Smooth muscle cell (in vitro differentiated cells): ENCODE data around the gene BLVRB. TPM values are rescaled to one million over a fixed set of nuclear protein-coding genes. Genes with fewer than 3 reads are reported as not detected.
A peak's percentile ranks its signal among the peaks of the same experiment; 100 is the strongest.
"Not testable (repeated sequence)": the region's sequence is repeated elsewhere in the genome, so short reads cannot be mapped to it uniquely, and the experiment has no call there.

ENCODE experiments used
- DNase-seq: peaks from one replicate; lab custom pipeline; 2025; ENCODE audit not compliant: unreplicated experiment; lab: John Stamatoyannopoulos, UW
- H2AFZ ChIP-seq: fragments of 200-600 bp; sonication (generic); 2 replicates; pipeline ENCODE4 v1.6.0; 2016; ENCODE audit warnings: antibody characterized with exemption, low read depth, mild to moderate bottlenecking
- H3F3A ChIP-seq: fragments of 200-600 bp; sonication (generic); 2 replicates; pipeline ENCODE4 v1.6.0; 2017; ENCODE audit warnings: antibody characterized with exemption, low read depth
- H3K27ac ChIP-seq: fragments of 200-600 bp; sonication (generic); 2 replicates; pipeline ENCODE4 v1.5.1; 2016; ENCODE audit warnings: low read depth, mild to moderate bottlenecking
- H3K27me3 ChIP-seq: fragments of 200-600 bp; sonication (generic); 2 replicates; pipeline ENCODE4 v1.6.1; 2016; ENCODE audit warnings: low read depth, mild to moderate bottlenecking
- H3K36me3 ChIP-seq: fragments of 200-600 bp; sonication (generic); 2 replicates; pipeline ENCODE4 v1.5.1; 2016; ENCODE audit warnings: low read depth
- H3K4me1 ChIP-seq: fragments of 200-600 bp; sonication (generic); 2 replicates; pipeline ENCODE4 v1.5.1; 2016; ENCODE audit warnings: low read depth
- H3K4me2 ChIP-seq: fragments of 200-600 bp; sonication (generic); 2 replicates; pipeline ENCODE4 v1.6.0; 2016; ENCODE audit warnings: mild to moderate bottlenecking
- H3K4me3 ChIP-seq: fragments of 200-600 bp; sonication (generic); 2 replicates; pipeline ENCODE4 v1.5.1; 2016; ENCODE audit warnings: mild to moderate bottlenecking
- H3K79me2 ChIP-seq: fragments of 200-600 bp; sonication (generic); 2 replicates; pipeline ENCODE4 v1.6.0; 2016; ENCODE audit warnings: low read depth, mild to moderate bottlenecking
- H3K9ac ChIP-seq: fragments of 200-600 bp; sonication (generic); 2 replicates; pipeline ENCODE4 v1.6.0; 2016; ENCODE audit warnings: low read depth
- H3K9me3 ChIP-seq: fragments of 200-600 bp; sonication (generic); replicated peaks from 2 replicates; pipeline ENCODE4 v1.5.1; 2016; ENCODE audit warnings: low read depth
- H4K20me1 ChIP-seq: fragments of 200-600 bp; sonication (generic); 2 replicates; pipeline ENCODE4 v1.6.0; 2016; ENCODE audit warnings: low read depth
- CTCF ChIP-seq: fragments of 200-600 bp; sonication (generic); IDR thresholded peaks from 2 replicates; pipeline ENCODE4 v1.5.1; 2017; ENCODE audit warnings: borderline replicate concordance, mild to moderate bottlenecking, antibody characterized with exemption; ENCODE audit not compliant: insufficient read depth, poor library complexity, severe bottlenecking
- WGBS: methylation state at CpG from one replicate; pipeline ENCODE4 v1.1.7; 2016; ENCODE audit warnings: low lambda C conversion rate; 5-methylcytosine and 5-hydroxymethylcytosine counted together
- polyA plus RNA-seq: library from polyadenylated mRNA; unstranded; fragments of >200 nt; fragmentation: Nextera tagmentation; extraction: Ambion mirVana; gene quantifications from 2 replicates; pipeline ENCODE4 v1.2.1, GENCODE V29; 2016
- total RNA-seq: library from RNA; depleted of rRNA; stranded (reverse); fragments of >200 nt; gene quantifications from 2 replicates; pipeline ENCODE4 v1.2.3, GENCODE V29; 2014

BLVRB gene
- total and polyA plus RNA-seq, 2 experiments from 2014 or later = 50.3 to 86.4 TPM

- no peak for TF ChIP-seq CTCF
- H3K4me1 ChIP-seq = peaks cover 24% of the 10 kb centered on the region
- 89% methylated on average over 8 of the region's 11 CpGs for WGBS
- H3K36me3 ChIP-seq = no peaks in the 10 kb centered on the region
- no peaks in the 10 kb centered on the region for H3K9me3 ChIP-seq
- peaks cover 38% of the 10 kb centered on the region for H3K79me2 ChIP-seq
- H3K27me3 ChIP-seq = no peaks in the 10 kb centered on the region
- H4K20me1 ChIP-seq = peaks cover 37% of the 10 kb centered on the region
- peak overlapping the region; percentile 64 for H3K9ac ChIP-seq
- H3K4me3 ChIP-seq = peak overlapping the region; percentile 92
- H3F3A ChIP-seq = peaks cover 36% of the 10 kb centered on the region
- peak overlapping the region; percentile 81 for H3K27ac ChIP-seq
- DNase-seq = no peak
- H2AFZ ChIP-seq = no peak overlapping the region
- H3K4me2 ChIP-seq = peak overlapping the region; percentile 88
Observed at GRCh38 chr19:40441719-40442253, 23.8 kb downstream of the BLVRB start.

GRCh38 chr19:40438284-40438683 lies 27.3 kb downstream of the BLVRB start:
- Histone ChIP-seq H3K27me3 (no peaks in the 10 kb centered on the region), H3K27ac (no peak overlapping the region), H3K4me3 (no peak overlapping the region), H3K9ac (no peak overlapping the region), H3K79me2 (peaks cover 30% of the 10 kb centered on the region), H4K20me1 (peaks cover 37% of the 10 kb centered on the region), H3K36me3 (no peaks in the 10 kb centered on the region), H3K9me3 (no peaks in the 10 kb centered on the region), H3F3A (peaks cover 33% of the 10 kb centered on the region), H3K4me2 (no peak overlapping the region), H2AFZ (no peak overlapping the region), H3K4me1 (peaks cover 12% of the 10 kb centered on the region)
- no peak for DNase-seq
- 98% methylated on average over 3 of the region's 3 CpGs for WGBS
- no peak for TF ChIP-seq CTCF

- peak; percentile 59 for DNase-seq
- peak overlapping the region; percentile 82 for H3K9ac ChIP-seq
- 4% methylated on average over 20 of the region's 50 CpGs for WGBS
- H3K4me3 ChIP-seq = peak overlapping the region; percentile 50
- no peaks in the 10 kb centered on the region for H3K79me2 ChIP-seq
- no peaks in the 10 kb centered on the region for H3K27me3 ChIP-seq
- no peak for TF ChIP-seq CTCF
- H3K4me1 ChIP-seq = peaks cover 16% of the 10 kb centered on the region
- H3K36me3 ChIP-seq = no peaks in the 10 kb centered on the region
- H2AFZ ChIP-seq = peak overlapping the region; percentile 92
- H3K4me2 ChIP-seq = peak overlapping the region; percentile 82
- peak overlapping the region; percentile 95 for H3K27ac ChIP-seq
- H3F3A ChIP-seq = peaks cover 30% of the 10 kb centered on the region
- no peaks in the 10 kb centered on the region for H3K9me3 ChIP-seq
- H4K20me1 ChIP-seq = no peaks in the 10 kb centered on the region
Observed at GRCh38 chr19:40433391-40434216, 31.9 kb downstream of the BLVRB start.

- 56% methylated on average over 7 of the region's 7 CpGs for WGBS
- DNase-seq = not testable (repeated sequence)
Observed at GRCh38 chr19:40432760-40433159, 32.8 kb downstream of the BLVRB start.

More at GRCh38 chr19:40432760-40433159, 32.8 kb downstream of the BLVRB start:
- not testable (repeated sequence) for H3K79me2 ChIP-seq, H3K36me3 ChIP-seq, H2AFZ ChIP-seq, H4K20me1 ChIP-seq, H3K9me3 ChIP-seq, H3K27me3 ChIP-seq
- Histone ChIP-seq H3K4me1 (peaks cover 16% of the 10 kb centered on the region), H3K9ac (peak overlapping the region; percentile 82), H3K4me2 (peak overlapping the region; percentile 82), H3K27ac (peak overlapping the region; percentile 95), H3K4me3 (peak overlapping the region; percentile 50), H3F3A (peaks cover 30% of the 10 kb centered on the region)
